GM19238 (cell line): Measurements from ENCODE around the gene GRN.
"Not testable (repeated sequence)": the region's sequence is repeated elsewhere in the genome, so short reads cannot be mapped to it uniquely, and the experiment has no call there.

Source experiments
- DNase-seq: peaks from one replicate; pipeline ENCODE4 v3.0.0; 2011; ENCODE audit warnings: low spot score; ENCODE audit not compliant: insufficient read length

The GRN gene

DNA sequence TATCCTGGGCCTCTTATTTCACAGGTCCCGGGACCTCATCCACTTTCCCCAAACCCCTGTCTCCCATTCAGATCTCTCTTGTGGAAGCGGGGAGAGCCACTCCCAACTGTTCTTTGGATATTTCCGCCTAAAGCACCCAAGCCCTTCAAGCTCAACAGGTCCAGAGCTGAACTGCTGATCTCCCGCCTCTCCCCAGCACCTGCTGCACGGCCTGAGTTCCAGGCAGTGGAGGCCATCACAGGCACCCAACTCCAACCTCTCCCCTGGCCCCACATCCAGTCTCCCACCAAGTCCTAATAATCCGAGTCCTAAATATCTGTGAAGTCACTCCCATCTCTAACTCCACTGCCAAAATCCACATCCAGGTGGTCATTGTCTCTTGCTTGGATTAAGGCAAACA is 37.8 kb downstream of the GRN start:
- DNase-seq, result no peak

DNA sequence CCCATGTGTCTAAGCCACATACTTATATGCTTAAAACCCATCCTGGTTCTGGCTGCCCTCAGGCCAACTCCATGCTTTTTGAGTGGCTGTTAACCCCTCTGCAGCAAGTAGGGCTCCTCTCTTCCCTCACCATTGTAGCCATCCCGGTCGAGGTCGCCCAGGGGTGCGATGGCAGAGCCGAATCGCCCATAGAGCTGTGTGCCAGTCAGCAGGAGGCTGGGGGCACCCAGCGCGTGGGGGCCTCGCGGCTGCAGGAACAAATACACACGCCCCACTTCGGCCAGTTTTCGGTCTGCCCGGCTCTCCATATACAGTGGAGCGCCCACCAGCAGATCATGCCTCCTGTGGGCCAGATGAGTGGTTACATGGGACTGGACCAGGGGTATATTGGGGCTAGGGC is 38.3 kb downstream of the GRN start:
- DNase-seq, result no peak

DNA sequence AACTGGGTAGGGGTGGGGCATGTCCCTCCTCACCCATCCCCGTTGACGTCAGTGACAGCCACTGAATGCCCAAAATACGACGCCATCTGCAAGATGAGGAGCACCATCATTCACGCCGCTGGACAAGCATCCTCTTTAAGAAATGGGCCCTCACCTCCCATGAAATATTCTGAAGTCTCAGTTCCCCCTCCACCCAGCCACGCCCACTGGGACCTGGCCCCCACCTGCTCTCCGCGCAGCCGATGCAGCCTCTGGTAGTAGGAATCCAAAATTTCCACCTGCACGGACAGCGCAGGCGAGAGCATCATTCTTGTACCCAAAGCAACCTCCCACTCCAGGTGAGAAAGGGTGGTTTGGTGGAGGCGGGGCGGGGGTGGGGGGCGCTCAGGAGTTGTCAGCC is 38.8 kb downstream of the GRN start:
- no peak for DNase-seq

DNA sequence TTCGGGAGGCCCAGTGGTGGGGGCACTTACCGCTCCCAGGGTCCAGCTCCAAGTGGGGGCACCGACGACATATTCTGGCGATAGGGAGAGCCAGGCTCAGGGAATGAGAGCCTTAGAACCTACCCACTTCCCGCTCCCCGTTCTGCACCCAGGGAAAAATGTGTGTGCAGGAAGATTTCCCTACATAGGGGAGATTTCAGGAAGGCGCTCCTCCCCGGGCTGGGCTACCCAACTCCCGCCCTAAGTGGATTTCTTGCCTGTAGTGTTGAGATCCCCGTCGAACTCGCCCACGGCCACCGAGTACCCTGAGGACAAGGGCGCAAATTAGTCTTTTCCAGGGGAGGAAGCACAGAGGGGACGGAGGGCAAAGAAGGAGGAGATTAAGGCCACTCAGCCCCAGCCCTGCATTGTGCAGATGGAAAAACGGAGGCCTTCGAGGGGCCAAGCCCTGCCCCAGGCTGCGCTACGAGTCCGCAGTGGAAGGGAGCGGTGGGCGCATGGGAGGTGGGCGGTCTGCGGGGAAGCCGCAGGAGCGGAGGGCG is 39.2 kb downstream of the GRN start:
- DNase-seq, result no peak

DNA sequence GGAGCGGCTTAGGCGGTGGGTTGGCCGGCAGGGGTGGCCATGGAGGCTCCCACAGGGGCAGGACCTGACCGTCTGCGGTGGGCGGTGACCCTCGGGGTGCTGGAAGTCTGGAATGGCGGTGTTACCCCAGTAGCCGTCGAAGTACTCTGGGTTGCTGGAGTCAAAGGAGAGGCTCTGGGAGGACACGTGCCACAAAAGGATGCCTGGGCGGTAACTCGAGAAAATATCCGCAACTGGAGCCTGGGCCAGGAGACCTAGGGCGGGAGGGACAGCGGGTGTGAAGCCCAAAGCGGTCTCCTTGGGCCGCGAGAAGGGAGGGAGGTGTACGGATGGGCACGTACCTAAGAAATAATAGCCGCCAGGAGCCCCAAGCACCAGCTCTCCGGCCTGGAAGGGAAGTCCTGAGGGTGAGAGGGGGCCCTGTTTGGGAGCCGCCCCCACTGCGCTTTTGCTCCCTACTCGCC is 39.8 kb downstream of the GRN start:
- DNase-seq, result no peak

DNA sequence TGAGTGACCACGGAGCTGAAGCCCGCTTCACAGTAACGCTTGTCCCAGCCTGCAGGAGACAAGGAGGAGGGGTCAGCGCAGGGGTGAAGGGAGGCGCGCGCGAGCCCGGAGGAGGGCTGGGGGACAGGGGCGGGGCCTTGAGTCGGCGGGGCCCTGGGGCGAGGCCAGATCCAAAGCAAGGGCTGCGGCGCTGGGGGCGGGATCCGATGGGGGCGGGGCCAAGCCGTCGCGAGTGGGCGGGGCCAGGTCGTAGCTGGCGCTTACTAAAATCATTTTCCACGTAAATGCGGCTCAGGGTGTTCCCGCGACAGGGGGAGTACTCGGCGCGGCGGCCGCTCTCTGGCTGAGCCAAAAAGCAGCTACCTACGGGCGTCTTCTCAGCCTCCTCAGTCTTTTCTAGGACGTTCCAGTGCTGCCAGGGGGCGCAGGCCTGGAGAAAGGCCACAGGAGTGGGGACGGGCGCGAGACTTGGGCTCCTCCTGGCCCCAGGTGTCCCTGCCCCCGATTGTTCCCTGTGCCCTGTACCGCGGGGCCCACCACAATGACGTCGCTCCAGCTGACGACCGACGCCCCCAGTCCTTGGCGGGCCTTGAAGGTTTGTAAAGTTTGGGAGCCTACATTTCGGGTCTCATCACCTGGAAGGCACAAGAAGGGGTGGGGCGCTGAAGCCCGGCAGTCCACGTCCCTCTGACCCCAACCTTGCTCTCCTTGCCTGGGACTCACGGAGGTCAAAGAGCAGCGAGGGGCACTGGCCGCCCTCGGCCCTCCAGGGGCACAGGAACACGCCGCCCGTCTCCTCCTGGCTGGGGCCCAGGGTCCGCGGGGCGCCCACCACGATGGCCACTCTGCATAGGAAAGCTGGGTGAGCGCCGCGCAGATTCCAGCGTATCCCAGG is 40.4 kb downstream of the GRN start:
- peak; percentile 81 for DNase-seq

DNA sequence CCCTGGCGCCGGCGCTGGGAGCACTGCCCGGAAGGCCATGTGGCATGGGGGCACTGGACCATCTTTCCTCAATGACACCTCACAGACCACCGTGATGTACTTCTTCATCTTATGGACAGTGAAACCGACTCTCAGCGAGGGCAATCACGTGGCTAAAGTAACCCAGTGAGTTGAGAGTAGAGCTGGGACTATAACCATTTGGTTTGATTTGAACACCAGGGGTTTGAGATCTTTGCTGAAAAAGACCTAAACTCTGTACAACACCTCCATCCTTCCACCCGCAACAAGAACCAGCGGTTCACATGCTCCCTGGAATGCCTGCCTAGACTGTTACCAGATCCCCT is 41.1 kb downstream of the GRN start:
- no peak for DNase-seq

DNA sequence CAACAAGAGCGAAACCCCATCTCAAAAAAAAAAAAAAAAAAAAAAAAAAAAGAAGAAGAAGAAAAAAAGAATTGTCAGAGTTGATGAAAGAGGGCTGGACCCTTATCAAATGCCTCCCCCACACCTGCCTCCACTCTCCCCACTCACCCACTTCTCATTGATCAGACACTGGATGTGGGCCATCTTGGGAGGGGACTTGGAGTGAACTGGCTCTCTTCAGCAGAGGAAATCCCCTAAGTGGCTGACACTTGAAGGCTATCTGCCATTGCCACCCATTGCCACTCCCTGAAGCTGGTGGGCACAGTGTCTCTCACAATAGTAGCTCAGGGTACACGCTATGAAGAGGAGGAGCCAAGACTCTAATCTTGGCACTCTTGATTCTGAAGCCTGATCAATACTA is 42.7 kb downstream of the GRN start:
- DNase-seq, result no peak

DNA sequence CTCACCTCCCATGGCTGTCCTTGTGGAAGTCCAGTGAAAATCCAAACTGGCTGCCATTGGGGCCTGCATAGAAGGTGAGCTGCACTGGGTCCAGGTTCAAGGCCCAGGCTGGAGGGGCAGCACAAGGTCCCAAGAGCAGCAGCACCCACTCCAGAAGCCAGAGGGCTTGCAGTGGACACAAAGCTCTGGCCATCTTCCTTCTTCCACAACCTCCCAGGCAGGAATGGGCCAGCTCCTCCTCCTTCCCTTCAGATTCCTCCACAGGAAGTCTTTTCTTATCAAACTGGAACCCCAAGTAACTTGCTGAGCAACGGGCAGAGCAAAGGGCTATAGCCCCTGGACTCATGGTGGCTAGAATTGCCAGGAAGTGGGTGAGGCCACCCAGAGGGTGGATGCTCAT is 44.2 kb downstream of the GRN start, which contains the start of gene ITGA2B:
ITGA2B (minus strand) TSS at position 369 of the 400 bp plus-strand sequence; CDS start at position 193, 176 bp downstream.
- no peak for DNase-seq

DNA sequence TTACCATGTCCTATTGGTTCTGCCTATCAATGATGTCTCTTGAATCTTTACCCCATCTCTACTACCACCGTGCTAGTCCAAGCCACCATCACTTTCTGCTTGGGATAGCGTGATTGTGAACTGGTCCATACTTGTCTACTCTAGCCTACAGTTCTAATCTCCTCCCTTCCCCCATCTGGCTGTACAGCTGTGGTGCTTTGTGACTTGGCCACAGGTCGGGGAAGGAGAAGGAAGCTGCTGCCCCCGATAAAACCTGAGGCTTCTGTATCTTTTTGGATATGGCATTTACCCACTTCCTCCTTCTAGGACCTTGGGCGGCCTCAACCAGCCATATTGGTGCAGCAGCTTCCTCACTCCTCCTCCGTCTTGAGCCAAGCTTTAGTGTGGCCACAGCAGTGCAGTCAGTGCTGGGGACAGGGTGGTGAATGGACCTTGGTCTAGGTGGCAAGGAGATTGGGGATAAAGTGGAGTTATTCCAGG is 44.7 kb downstream of the GRN start:
- no peak for DNase-seq

DNA sequence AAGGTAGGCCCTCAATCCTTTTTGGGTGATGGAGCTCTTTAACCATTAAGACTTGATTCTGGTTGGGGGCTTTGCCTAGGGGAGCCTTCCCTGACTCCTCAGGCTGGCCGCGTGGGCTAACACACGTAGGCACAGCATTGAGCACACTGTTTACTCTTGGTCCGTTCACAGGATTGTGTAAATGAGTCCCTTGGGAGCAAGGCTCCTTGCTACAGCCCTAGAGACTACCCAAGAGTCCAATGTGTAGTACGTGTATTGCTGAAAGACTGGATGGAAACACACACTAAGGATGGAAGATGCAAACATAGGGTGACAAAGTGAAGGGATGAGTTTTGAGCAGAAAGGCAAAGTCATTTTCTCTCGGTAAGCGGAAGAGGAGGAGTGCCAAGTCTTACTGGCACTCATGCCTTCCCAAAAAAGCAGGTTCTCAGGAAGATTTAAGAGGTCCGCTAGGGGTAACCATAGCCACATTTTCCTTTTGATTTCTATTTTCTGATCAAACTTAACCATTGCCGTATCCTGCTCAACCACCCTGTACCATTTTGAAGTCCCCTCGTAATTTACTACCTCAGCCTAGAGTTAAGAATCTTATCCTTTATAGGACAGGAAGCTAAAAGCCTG is 45.3 kb downstream of the GRN start:
- DNase-seq, result no peak

DNA sequence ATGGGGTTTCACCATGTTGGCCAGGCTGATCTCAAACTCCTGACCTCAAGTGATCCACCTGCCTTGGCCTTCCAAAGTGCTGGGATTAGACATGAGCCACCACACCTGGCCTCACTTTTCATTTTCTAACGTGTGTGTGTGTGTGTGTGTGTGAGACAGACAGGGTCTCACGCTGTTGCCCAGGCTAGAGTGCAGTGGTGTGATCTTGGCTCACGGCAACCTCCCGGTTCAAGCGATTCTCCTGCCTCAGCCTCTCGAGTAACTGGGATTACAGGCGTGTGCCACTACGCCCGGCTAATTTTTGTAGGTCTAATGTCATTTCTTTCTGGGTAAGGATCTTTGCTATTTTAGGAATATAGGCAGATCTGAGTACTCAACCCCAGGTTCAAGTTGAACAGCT is 49.0 kb downstream of the GRN start:
- DNase-seq, result not testable (repeated sequence)

DNA sequence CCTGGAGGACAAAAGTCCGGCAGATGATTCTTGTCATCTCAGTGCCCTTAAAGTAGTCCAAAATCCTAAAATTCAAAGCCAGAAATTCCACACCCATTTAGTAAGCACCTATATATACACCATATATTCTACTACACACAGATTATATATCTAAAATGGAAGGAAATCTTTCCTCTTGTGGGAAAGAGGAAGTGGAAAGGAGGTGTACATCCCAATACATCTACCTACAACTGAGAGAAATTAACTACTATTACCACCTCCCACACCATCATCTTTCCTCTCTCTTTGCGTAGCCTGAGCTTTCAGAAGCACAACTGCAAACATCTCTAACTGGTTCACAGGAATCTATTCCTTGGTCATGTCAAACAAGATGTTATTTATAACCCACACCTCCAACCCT is 49.7 kb downstream of the GRN start:
- no peak for DNase-seq

DNA sequence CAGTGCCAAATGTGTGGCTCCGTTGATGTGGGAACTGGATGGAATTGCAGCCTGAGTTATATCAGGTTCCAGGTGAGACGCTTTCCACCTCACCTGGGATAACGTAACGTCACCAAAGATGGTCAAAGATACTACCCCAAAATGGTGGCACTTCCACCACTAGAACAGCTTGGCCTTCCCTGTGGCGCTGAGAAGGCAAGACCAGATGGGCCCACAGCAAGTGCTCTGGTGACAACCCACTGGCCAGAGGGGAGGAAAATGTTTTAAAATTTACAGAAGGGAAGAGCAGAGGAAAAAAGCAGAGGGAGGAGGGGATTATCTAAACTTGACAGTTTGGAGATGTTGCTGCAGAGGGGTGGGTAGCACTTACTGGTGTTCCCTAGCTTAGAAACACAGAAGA is 51.8 kb downstream of the GRN start:
- no peak for DNase-seq

DNA sequence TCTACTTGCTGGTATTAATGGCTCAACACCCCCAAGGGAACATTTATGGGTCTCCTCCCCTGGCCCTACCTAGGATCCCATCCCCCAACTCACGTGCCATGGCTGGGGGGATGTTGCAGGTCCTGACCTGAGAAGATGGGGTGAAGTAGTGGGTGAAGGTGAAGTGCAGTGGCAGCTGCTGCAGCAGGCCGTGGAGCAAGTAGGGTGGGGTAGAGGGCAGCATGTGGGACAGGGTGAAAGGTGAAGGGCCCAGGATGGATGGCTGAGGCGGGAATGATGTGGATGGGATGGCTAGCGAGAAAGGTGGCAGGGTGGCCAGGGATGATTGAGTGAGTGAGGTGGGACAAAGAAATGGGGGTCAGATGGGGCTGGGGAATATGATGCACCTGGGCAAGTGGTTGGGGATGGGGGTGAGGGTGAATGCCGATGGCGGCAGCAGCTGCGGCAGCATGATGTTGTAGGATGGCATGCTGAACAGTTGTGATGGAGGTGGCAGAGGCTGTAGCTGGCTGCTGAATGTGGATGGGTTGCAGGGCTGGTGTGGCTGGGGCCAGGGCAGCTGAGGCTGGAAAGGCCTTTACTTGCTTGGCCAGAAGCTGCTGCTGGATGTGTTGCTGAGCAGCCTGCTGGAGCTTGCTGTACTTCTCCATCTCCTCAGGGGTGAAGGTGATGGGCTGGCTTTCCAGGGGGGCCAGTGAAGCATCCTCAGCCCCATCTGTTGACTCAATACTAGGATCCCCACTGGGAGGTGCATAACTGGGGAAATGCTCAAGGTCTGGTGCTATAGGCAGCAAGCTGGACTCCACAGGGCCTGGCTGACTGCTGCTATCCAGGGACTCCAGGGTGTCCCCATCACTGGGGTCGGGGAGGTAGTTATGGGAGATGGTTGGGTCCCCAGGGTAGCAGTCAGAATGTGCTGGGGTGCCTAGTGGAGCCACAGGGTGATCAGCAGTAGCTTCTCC is 52.7 kb downstream of the GRN start:
- DNase-seq, result no peak

DNA sequence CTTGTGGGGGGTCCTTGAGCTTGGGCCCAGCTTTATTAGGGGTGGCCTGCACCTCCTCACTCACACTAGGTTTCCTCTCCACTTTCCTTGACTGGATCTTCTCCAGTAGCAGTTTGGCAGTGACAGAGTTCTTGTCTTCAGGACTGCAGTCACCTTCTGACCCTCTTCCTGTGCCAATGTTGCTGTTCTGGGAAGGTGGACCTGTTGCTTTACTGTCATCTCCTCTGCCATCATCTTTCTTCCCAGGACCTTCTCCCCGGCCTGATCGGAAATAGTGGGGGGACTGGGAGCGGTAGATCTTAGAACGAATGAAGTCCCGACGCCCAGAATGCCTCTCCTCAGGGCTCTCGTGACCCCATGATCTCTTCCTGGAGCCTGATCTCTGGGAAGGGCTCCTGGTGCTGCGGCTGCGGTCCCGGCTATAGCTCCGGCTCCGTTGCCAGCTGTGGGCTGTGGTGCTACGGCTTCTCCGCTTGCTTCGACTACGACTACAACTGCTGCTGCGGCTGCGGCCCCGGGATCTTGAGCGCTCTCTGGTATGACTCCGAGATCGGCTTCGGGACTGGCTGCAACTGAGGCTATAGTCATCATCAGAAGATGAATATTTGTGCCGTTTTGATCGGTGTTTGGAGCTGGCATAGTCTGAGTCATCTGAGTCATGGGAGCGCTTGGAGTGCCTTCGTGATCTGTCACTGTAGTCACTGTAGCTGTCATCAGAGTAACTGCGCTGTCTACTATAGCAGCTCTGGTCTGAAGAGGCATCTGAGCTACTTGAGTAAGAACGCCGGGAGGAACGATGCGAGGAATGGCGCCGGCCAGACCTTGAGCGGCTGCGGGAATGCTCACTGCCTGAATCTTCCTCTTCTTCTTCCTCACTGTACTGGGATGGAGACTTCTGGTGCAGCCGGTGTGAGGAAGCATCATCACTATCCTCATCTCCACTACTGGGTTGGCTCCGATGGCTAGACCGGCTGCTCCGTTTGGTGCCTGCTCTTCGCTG is 53.9 kb downstream of the GRN start:
- no peak for DNase-seq

DNA sequence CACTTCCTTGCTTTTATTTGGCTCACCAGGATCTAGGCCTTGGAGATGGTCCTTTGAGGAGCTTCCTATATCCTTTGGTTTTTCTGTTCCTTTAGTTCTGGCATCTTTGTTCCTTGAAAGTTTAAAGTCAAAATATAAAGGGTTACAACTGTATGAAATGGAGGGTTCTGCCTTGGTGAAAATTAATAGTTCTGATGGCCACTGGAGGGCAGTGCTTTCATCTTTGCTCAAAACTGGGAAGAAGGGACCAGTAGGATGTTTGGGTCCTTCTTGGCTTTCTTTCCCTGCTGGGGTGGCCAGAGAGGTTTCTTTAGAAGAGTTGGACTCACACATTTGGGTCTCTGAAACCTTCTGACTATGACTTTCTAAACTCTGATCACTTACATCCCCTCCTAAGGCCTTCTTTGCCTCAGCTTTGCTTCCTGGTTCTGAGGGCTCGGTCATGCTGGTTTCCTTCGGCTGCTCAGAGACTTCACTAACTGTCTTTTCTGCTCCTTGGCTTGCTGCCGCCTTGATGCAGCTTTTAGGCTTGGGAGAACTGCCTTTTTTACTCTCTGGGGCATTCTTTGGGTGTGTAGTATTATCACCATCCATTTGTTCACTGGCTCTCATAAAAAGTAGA is 55.2 kb downstream of the GRN start:
- no peak for DNase-seq
